ENCODE results near the gene NPIPB6. TPM values are rescaled to one million over a fixed set of nuclear protein-coding genes. Genes with fewer than 3 reads are reported as not detected.

NPIPB6 gene
- total and polyA plus RNA-seq, 4 donors = 0.42 to 0.75 TPM; not detected in 2

- TF ChIP-seq REST (IDR thresholded peaks at IDR 0.05) (no peak), RXRA (IDR thresholded peaks at IDR 0.05) (no peak), HNF4A (conservative IDR thresholded peaks at IDR 0.05) (no peak)
These were observed 45.1 kb downstream of the NPIPB6 start (continued) for GRCh38 chr16:28318042-28318744.

- no peak overlapping the region for H3K27ac ChIP-seq (ENCODE audit: low read depth in 1 of 2, low read length in 2 of 2)
- H3K4me3 ChIP-seq (ENCODE audit: low read depth in 1 of 3, low read length in 3 of 3) = no peak overlapping the region
- 45% methylated on average over 22 of the region's 22 CpGs for WGBS
- peaks cover 0 to 2% (median 0%) of the 10 kb centered on the region in 4 donors for H3K4me1 ChIP-seq (ENCODE audit: control insufficient read depth in 4 of 4, insufficient read depth in 4 of 4, low read length in 3 of 4)
- no peaks in the 10 kb centered on the region for H3K36me3 ChIP-seq (ENCODE audit: control insufficient read depth in 4 of 4, insufficient read depth in 3 of 4, low read depth in 1 of 4, low read length in 3 of 4)
- H3K9ac ChIP-seq (ENCODE audit: low read depth in 1 of 2, low read length in 2 of 2) = no peak overlapping the region
- DNase-seq (ENCODE audit: low spot score) = peak; percentile 68
- no peaks in the 10 kb centered on the region for H3K9me3 ChIP-seq (ENCODE audit: control insufficient read depth in 4 of 4, low read length in 3 of 4)
- TF ChIP-seq ATF3 (IDR thresholded peaks at IDR 0.05) (no peak), CTCF (IDR thresholded peaks at IDR 0.05; ENCODE audit: low read depth, low read length, missing input control) (peak; percentile 89), RAD21 (IDR thresholded peaks at IDR 0.05) (peak; percentile 81 to 89), TAF1 (conservative IDR thresholded peaks at IDR 0.05) (no peak), NR2F2 (IDR thresholded peaks at IDR 0.05) (no peak)
- H3K27me3 ChIP-seq (ENCODE audit: control insufficient read depth in 4 of 4, insufficient read depth in 4 of 4, low read length in 3 of 4) = no peaks in the 10 kb centered on the region
These were observed 46.0 kb downstream of the NPIPB6 start for GRCh38 chr16:28317040-28317880.

GRCh38 chr16:28316054-28316453, 47.3 kb downstream of the NPIPB6 start:
- peaks cover 0 to 2% (median 0%) of the 10 kb centered on the region in 4 donors for H3K4me1 ChIP-seq (ENCODE audit: control insufficient read depth in 4 of 4, insufficient read depth in 4 of 4, low read length in 3 of 4)
- TF ChIP-seq ZBTB33 (IDR thresholded peaks at IDR 0.05) = no peak
- TF ChIP-seq CTCF (IDR thresholded peaks at IDR 0.05; ENCODE audit: low read depth, low read length, missing input control) = no peak
- no peak for TF ChIP-seq YY1 (IDR thresholded peaks at IDR 0.05)
- TF ChIP-seq RXRA (IDR thresholded peaks at IDR 0.05) = no peak
- TF ChIP-seq TAF1 (conservative IDR thresholded peaks at IDR 0.05) = no peak
- no peak for TF ChIP-seq REST (IDR thresholded peaks at IDR 0.05)
- no peak for TF ChIP-seq FOXA2 (IDR thresholded peaks at IDR 0.05)
- TF ChIP-seq SP1 (IDR thresholded peaks at IDR 0.05) = no peak
- no peak for TF ChIP-seq ATF3 (IDR thresholded peaks at IDR 0.05)
- TF ChIP-seq NR2F2 (IDR thresholded peaks at IDR 0.05) = no peak

More at GRCh38 chr16:28316054-28316453, 47.3 kb downstream of the NPIPB6 start:
- Histone ChIP-seq H3K4me3 (ENCODE audit: low read depth in 1 of 3, low read length in 3 of 3) (no peak overlapping the region), H3K27ac (ENCODE audit: low read depth in 1 of 2, low read length in 2 of 2) (no peak overlapping the region), H3K9ac (ENCODE audit: low read depth in 1 of 2, low read length in 2 of 2) (no peak overlapping the region), H3K36me3 (ENCODE audit: control insufficient read depth in 4 of 4, insufficient read depth in 3 of 4, low read depth in 1 of 4, low read length in 3 of 4) (no peaks in the 10 kb centered on the region), H3K27me3 (ENCODE audit: control insufficient read depth in 4 of 4, insufficient read depth in 4 of 4, low read length in 3 of 4) (no peaks in the 10 kb centered on the region), H3K9me3 (ENCODE audit: control insufficient read depth in 4 of 4, low read length in 3 of 4) (no peaks in the 10 kb centered on the region)
- no peak for DNase-seq (ENCODE audit: low spot score)
- WGBS = 83% methylated on average over 6 of the region's 6 CpGs

All from liver (tissue), 9 donors.